H9 (cell line): Measurements from ENCODE around the gene MIER1. TPM values are rescaled to one million over a fixed set of nuclear protein-coding genes. Genes with fewer than 3 reads are reported as not detected.

Source experiments
- DNase-seq: peaks from one replicate; pipeline ENCODE4 v3.0.0-alpha.2; 2017
- H2AFZ ChIP-seq: one replicate; pipeline ENCODE4 v1.6.1; 2013; ENCODE audit warnings: mild to moderate bottlenecking, low read length, control low read depth, moderate library complexity
- H2AK5ac ChIP-seq: 2 replicates; pipeline ENCODE4 v1.6.1; 2013; ENCODE audit warnings: low read length, control low read depth, mixed read lengths; ENCODE audit not compliant: insufficient read length
- H2BK120ac ChIP-seq: one replicate; pipeline ENCODE4 v1.6.1; 2013; ENCODE audit warnings: low read depth, mild to moderate bottlenecking, low read length, control low read depth, inconsistent platforms; ENCODE audit not compliant: poor library complexity, severe bottlenecking
- H2BK12ac ChIP-seq: 2 replicates; pipeline ENCODE4 v1.6.1; 2013; ENCODE audit warnings: low read length, control low read depth, mixed read lengths, low read depth; ENCODE audit not compliant: insufficient read length
- H2BK15ac ChIP-seq: 2 replicates; pipeline ENCODE4 v1.6.1; 2013; ENCODE audit warnings: low read depth, low read length, control low read depth
- H2BK20ac ChIP-seq: one replicate; pipeline ENCODE4 v1.6.1; 2013; ENCODE audit warnings: low read depth, mild to moderate bottlenecking, low read length, control low read depth, inconsistent platforms; ENCODE audit not compliant: poor library complexity, severe bottlenecking
- H2BK5ac ChIP-seq: 2 replicates; pipeline ENCODE4 v1.6.1; 2013; ENCODE audit warnings: low read length, control low read depth, mixed read lengths; ENCODE audit not compliant: insufficient read length
- H3K14ac ChIP-seq: 2 replicates; pipeline ENCODE4 v1.6.1; 2013; ENCODE audit warnings: low read length, control low read depth; ENCODE audit not compliant: insufficient read depth
- H3K18ac ChIP-seq: 2 replicates; pipeline ENCODE4 v1.6.1; 2013; ENCODE audit warnings: low read depth, mild to moderate bottlenecking, mixed read lengths, low read length, control low read depth; ENCODE audit not compliant: insufficient read length
- H3K23ac ChIP-seq: 2 replicates; pipeline ENCODE4 v1.6.1; 2013; ENCODE audit warnings: low read length, control low read depth, mixed read lengths, low read depth; ENCODE audit not compliant: insufficient read length
- H3K23me2 ChIP-seq: 2 replicates; pipeline ENCODE4 v1.6.1; 2013; ENCODE audit warnings: low read depth, mild to moderate bottlenecking, mixed read lengths, low read length, control low read depth; ENCODE audit not compliant: insufficient read length, poor library complexity, severe bottlenecking
- H3K27ac ChIP-seq: 2 replicates; pipeline ENCODE4 v1.5.1; 2013; ENCODE audit warnings: low read length, control low read depth, mixed read lengths, low read depth; ENCODE audit not compliant: insufficient read length
- H3K27me3 ChIP-seq: 2 replicates; pipeline ENCODE4 v1.6.1; 2013; ENCODE audit warnings: low read length, control low read depth, inconsistent platforms; ENCODE audit not compliant: insufficient read depth
- H3K4ac ChIP-seq: 2 replicates; pipeline ENCODE4 v1.6.1; 2013; ENCODE audit warnings: low read depth, mild to moderate bottlenecking, control low read depth, inconsistent platforms, low read length, moderate library complexity
- H3K4me1 ChIP-seq: 2 replicates; pipeline ENCODE4 v1.6.1; 2013; ENCODE audit warnings: low read length, control low read depth, inconsistent platforms; ENCODE audit not compliant: insufficient read depth
- H3K4me2 ChIP-seq: 2 replicates; pipeline ENCODE4 v1.6.1; 2013; ENCODE audit warnings: low read length, control low read depth, mixed read lengths; ENCODE audit not compliant: insufficient read length, insufficient read depth
- H3K56ac ChIP-seq: 2 replicates; pipeline ENCODE4 v1.6.1; 2013; ENCODE audit warnings: low read depth, mild to moderate bottlenecking, mixed read lengths, low read length, control low read depth; ENCODE audit not compliant: insufficient read length
- H3K79me1 ChIP-seq: 2 replicates; pipeline ENCODE4 v1.6.1; 2013; ENCODE audit warnings: low read depth, mild to moderate bottlenecking, moderate library complexity, low read length, control low read depth, inconsistent platforms; ENCODE audit not compliant: insufficient read depth, poor library complexity, severe bottlenecking
- H3K79me2 ChIP-seq: 2 replicates; pipeline ENCODE4 v1.6.1; 2013; ENCODE audit warnings: low read length, control low read depth, inconsistent platforms; ENCODE audit not compliant: insufficient read depth
- H3K9ac ChIP-seq: 2 replicates; pipeline ENCODE4 v1.6.1; 2013; ENCODE audit warnings: low read length, control low read depth, mixed read lengths; ENCODE audit not compliant: insufficient read length; ENCODE audit errors: extremely low read depth
- H3K9me3 ChIP-seq: one replicate; pipeline ENCODE4 v1.6.1; 2013; ENCODE audit warnings: low read depth, low read length, inconsistent platforms; ENCODE audit not compliant: control insufficient read depth
- H3T11ph ChIP-seq: one replicate; pipeline ENCODE4 v1.6.1; 2013; ENCODE audit warnings: mild to moderate bottlenecking, low read length, control low read depth, inconsistent platforms
- H4K20me1 ChIP-seq: one replicate; pipeline ENCODE4 v1.6.1; 2013; ENCODE audit not compliant: control insufficient read depth, insufficient read length, insufficient read depth
- H4K5ac ChIP-seq: 2 replicates; pipeline ENCODE4 v1.6.1; 2013; ENCODE audit warnings: low read depth, mild to moderate bottlenecking, mixed read lengths, low read length, control low read depth; ENCODE audit not compliant: insufficient read length
- H4K8ac ChIP-seq: replicated peaks from 2 replicates; pipeline ENCODE4 v1.6.1; 2013; ENCODE audit warnings: low read length, control low read depth, mixed read lengths, low read depth; ENCODE audit not compliant: insufficient read length
- H4K91ac ChIP-seq: 2 replicates; pipeline ENCODE4 v1.6.1; 2013; ENCODE audit warnings: low read depth, mild to moderate bottlenecking, moderate library complexity, mixed read lengths, low read length, control low read depth; ENCODE audit not compliant: insufficient read length
- H3K27ac Mint-ChIP-seq, 3 experiments: 2 replicates in 2 of 3; 3 replicates in 1 of 3; pipeline ENCODE4 v1.8.0; 2020 to 2021; ENCODE audit warnings: mixed read lengths in 3 of 3, mild to moderate bottlenecking in 1 of 3, moderate library complexity in 1 of 3
- H3K27me3 Mint-ChIP-seq: 2 replicates; pipeline ENCODE4 v1.8.0; 2021; ENCODE audit warnings: low read depth, mild to moderate bottlenecking, moderate library complexity, mixed read lengths
- H3K36me3 Mint-ChIP-seq, 3 experiments: 2 replicates in 2 of 3; 3 replicates in 1 of 3; pipeline ENCODE4 v1.8.0; 2020 to 2021; ENCODE audit warnings: low read depth in 3 of 3, mixed read lengths in 3 of 3; ENCODE audit not compliant: insufficient read depth in 1 of 3
- H3K4me1 Mint-ChIP-seq, 2 experiments: 2 replicates each; pipeline ENCODE4 v1.8.0; 2020; ENCODE audit warnings: mixed read lengths in 2 of 2
- H3K4me3 Mint-ChIP-seq, 2 experiments: 2 replicates in 1 of 2; 3 replicates in 1 of 2; pipeline ENCODE4 v1.8.0; 2020 to 2021; ENCODE audit warnings: mild to moderate bottlenecking in 2 of 2, mixed read lengths in 2 of 2, moderate library complexity in 1 of 2
- H3K9me3 Mint-ChIP-seq, 2 experiments: 2 replicates in 1 of 2; 3 replicates in 1 of 2; pipeline ENCODE4 v1.8.0; 2020; ENCODE audit warnings: mild to moderate bottlenecking in 2 of 2, mixed read lengths in 2 of 2, moderate library complexity in 1 of 2
- CTCF ChIP-seq: fragments of 200-600 bp; sonication (generic); conservative IDR thresholded peaks from 3 replicates; pipeline ENCODE4 v1.8.0; 2021; ENCODE audit warnings: antibody characterized with exemption, mild to moderate bottlenecking
- WGBS: extraction: QIAGEN DNeasy Blood & Tissue Kit; methylation state at CpG from one replicate; pipeline ENCODE4 v1.1.7; 2013; ENCODE audit warnings: missing lambda C conversion rate, low lambda C conversion rate, mixed read lengths; ENCODE audit not compliant: insufficient read length; ENCODE audit errors: extremely low coverage; 5-methylcytosine and 5-hydroxymethylcytosine counted together
- total RNA-seq: library from RNA; stranded (reverse); gene quantifications from 2 replicates; pipeline ENCODE4 v1.2.1, GENCODE V29; 2021

MIER1 gene
- total RNA-seq, 1 experiment from 2014 or later: 28.5 TPM

- no peaks in the 10 kb centered on the region for H3K23me2 ChIP-seq
- H3K27me3 Mint-ChIP-seq: no peaks in the 10 kb centered on the region
- DNase-seq: no peak
- no peak overlapping the region for H2BK5ac ChIP-seq
- no peaks in the 10 kb centered on the region for H3K79me2 ChIP-seq
- no peak for TF ChIP-seq CTCF
- no peak overlapping the region for H3K56ac ChIP-seq
- no peaks in the 10 kb centered on the region for H3K9me3 ChIP-seq
- no peaks in the 10 kb centered on the region for H4K20me1 ChIP-seq
- H2BK15ac ChIP-seq: no peak overlapping the region
- no peak overlapping the region for H2BK120ac ChIP-seq
- H2BK20ac ChIP-seq: no peak overlapping the region
- no peak overlapping the region for H3K4ac ChIP-seq
- no peak overlapping the region for H3K14ac ChIP-seq
- H3K9me3 Mint-ChIP-seq: peaks cover 0 to 6% of the 10 kb centered on the region in 2 experiments; a peak in 4 of 5 replicates
- no peak overlapping the region for H3K23ac ChIP-seq
- H3K18ac ChIP-seq: no peak overlapping the region
- no peak overlapping the region for H2AFZ ChIP-seq
- no peak overlapping the region for H3K4me3 Mint-ChIP-seq
- H4K91ac ChIP-seq: no peak overlapping the region
- no peak overlapping the region for H2AK5ac ChIP-seq
- no CpG with 5 or more reads among the region's 5 CpGs for WGBS
- H3K79me1 ChIP-seq: no peaks in the 10 kb centered on the region
- no peak overlapping the region for H4K8ac ChIP-seq
- no peaks in the 10 kb centered on the region for H3K4me1 ChIP-seq
- H3K36me3 Mint-ChIP-seq: peaks cover 0 to 12% (median 8%) of the 10 kb centered on the region in 3 experiments; a peak in 5 of 7 replicates
- no peak overlapping the region for H3T11ph ChIP-seq
- no peaks in the 10 kb centered on the region for H3K27me3 ChIP-seq
- H3K9ac ChIP-seq: no peak overlapping the region
- no peak overlapping the region for H2BK12ac ChIP-seq
- no peak overlapping the region for H3K27ac ChIP-seq
- H3K4me2 ChIP-seq: no peak overlapping the region
- H3K4me1 Mint-ChIP-seq: no peaks in the 10 kb centered on the region
- H3K27ac Mint-ChIP-seq: peak overlapping the region in 1 of 3 experiments; percentile 63; a peak in 1 of 7 replicates
- no peak overlapping the region for H4K5ac ChIP-seq
Measured at GRCh38 chr1:67031121-67031858, 106.5 kb downstream of the MIER1 start.
